ENCODE data around the gene CSMD2.

Gene CSMD2

GRCh38 chr1:33471416-33471815, 693.6 kb downstream of the CSMD2 start:
- DNase-seq (ENCODE audit: low read depth, low spot score), result no peak
- in situ Hi-C loops (cut with HindIII; ENCODE audit: low sequenced_read_pairs), result no loop called here
- TF ChIP-seq CTCF (IDR thresholded peaks at IDR 0.05; ENCODE audit: low read depth, low read length), result no peak
- H3K4me3 ChIP-seq (ENCODE audit: low read depth, low read length), result no peak overlapping the region

DNA sequence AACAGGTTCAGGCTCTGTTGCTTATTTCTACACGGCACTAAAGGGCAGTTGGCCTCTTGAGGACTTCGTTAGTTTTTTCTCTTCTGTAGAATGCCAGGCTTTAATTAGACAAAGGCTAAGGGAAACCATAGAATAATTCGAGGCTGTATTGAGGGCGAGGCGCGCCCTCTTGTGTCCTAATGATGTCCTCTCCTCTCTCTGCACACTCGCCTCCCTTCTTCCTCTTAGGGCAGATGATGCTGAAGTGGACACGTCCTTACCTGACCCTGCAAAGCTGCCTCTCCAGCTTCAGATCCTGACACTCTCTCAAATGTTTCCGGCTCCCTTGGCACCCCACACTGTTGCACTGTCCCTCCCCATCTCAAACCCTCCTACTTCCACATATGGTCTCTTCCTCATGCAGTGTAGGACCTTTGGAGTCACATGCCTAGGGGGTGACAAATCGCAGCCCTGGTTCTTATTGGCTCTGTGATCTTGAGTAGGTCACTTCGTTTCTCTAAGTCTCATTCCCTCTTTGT, 694.5 kb downstream of the CSMD2 start:
- no peak overlapping the region for H3K4me3 ChIP-seq (ENCODE audit: low read depth, low read length)
- peak; percentile 89 for DNase-seq (ENCODE audit: low read depth, low spot score)
- TF ChIP-seq CTCF (IDR thresholded peaks at IDR 0.05; ENCODE audit: low read depth, low read length), result peak; percentile 86
- in situ Hi-C loops (cut with HindIII; ENCODE audit: low sequenced_read_pairs), result no loop called here

DNA sequence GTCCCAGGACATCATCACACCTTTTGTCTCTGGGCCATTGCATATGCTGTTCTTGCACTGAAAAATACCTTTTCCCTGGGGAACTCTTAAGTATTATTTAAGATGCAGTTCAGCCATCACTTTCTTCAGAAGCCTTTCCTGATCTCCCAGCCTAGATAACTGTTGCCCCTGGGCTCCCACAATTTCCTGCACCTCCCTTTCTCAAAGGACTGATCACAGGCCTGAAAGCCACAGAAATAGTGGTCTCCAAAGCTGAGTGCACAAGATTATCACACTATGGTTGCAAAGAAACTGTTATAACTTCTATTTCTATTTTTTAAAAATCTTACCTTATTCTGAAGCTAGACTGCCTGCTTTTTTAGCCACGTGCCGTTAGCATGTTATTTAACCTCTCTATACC, 695.3 kb downstream of the CSMD2 start:
- H3K4me3 ChIP-seq (ENCODE audit: low read depth, low read length), result no peak overlapping the region
- in situ Hi-C loops (cut with HindIII; ENCODE audit: low sequenced_read_pairs), result no loop called here
- TF ChIP-seq CTCF (IDR thresholded peaks at IDR 0.05; ENCODE audit: low read depth, low read length), result no peak
- no peak for DNase-seq (ENCODE audit: low read depth, low spot score)

GRCh38 chr1:33468967-33469366, 696.1 kb downstream of the CSMD2 start:
- no peak for DNase-seq (ENCODE audit: low read depth, low spot score)
- no peak overlapping the region for H3K4me3 ChIP-seq (ENCODE audit: low read depth, low read length)
- in situ Hi-C loops (cut with HindIII; ENCODE audit: low sequenced_read_pairs), result no loop called here
- TF ChIP-seq CTCF (IDR thresholded peaks at IDR 0.05; ENCODE audit: low read depth, low read length), result no peak

GRCh38 chr1:33468531-33468930, 696.5 kb downstream of the CSMD2 start:
- in situ Hi-C loops (cut with HindIII; ENCODE audit: low sequenced_read_pairs), result no loop called here
- no peak for TF ChIP-seq CTCF (IDR thresholded peaks at IDR 0.05; ENCODE audit: low read depth, low read length)
- DNase-seq (ENCODE audit: low read depth, low spot score), result peak; percentile 9
- H3K4me3 ChIP-seq (ENCODE audit: low read depth, low read length), result no peak overlapping the region

GRCh38 chr1:33468011-33468410, 697.0 kb downstream of the CSMD2 start:
- no peak overlapping the region for H3K4me3 ChIP-seq (ENCODE audit: low read depth, low read length)
- no peak for TF ChIP-seq CTCF (IDR thresholded peaks at IDR 0.05; ENCODE audit: low read depth, low read length)
- no peak for DNase-seq (ENCODE audit: low read depth, low spot score)
- in situ Hi-C loops (cut with HindIII; ENCODE audit: low sequenced_read_pairs), result no loop called here

DNA sequence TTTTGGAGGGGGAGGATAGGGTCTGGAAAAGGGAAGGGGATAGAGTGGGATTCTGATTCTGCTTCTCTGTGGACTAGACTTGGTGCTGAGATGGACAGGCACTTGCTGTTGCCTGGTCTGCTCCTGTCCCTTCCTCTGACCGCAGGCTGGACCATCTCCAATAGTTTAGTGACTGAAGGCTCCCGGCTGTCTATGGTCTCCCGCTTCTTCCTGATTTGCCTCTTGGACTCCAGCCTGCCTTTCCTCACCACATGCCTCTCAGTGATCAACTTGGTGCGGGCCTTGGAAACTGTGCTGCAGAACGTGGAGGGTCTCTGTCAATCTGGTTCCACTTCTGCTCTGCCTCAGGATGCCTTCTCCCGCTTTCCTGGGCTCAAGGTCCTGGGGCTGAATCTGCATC, 698.9 kb downstream of the CSMD2 start:
- no peak for DNase-seq (ENCODE audit: low read depth, low spot score)
- in situ Hi-C loops (cut with HindIII; ENCODE audit: low sequenced_read_pairs), result no loop called here
- TF ChIP-seq CTCF (IDR thresholded peaks at IDR 0.05; ENCODE audit: low read depth, low read length), result no peak
- no peak overlapping the region for H3K4me3 ChIP-seq (ENCODE audit: low read depth, low read length)

All from astrocyte of the spinal cord (primary cell).